Thyroid gland (tissue), 4 donors: Measurements from ENCODE around the gene ABHD14A.

Experiments used
- POLR2A ChIP-seq, 2 donors: fragments of 450-650 bp; IDR thresholded peaks; one replicate each; pipeline ENCODE4 v1.6.1; 2017; ENCODE audit warnings: antibody characterized with exemption in 2 of 2, mild to moderate bottlenecking in 2 of 2, moderate library complexity in 1 of 2
- TF ChIP-seq, protein P1 (sequence below), 6 experiments: fragments of 200-600 bp in 3 of 6; fragments of 450-650 bp in 3 of 6; sonication (generic) in 3 of 6; IDR thresholded peaks; one replicate each; pipeline ENCODE4 v1.5.1; 2016 to 2019; ENCODE audit warnings: antibody characterized with exemption in 6 of 6, mild to moderate bottlenecking in 2 of 6, inconsistent platforms in 1 of 6, moderate library complexity in 1 of 6

DNA sequence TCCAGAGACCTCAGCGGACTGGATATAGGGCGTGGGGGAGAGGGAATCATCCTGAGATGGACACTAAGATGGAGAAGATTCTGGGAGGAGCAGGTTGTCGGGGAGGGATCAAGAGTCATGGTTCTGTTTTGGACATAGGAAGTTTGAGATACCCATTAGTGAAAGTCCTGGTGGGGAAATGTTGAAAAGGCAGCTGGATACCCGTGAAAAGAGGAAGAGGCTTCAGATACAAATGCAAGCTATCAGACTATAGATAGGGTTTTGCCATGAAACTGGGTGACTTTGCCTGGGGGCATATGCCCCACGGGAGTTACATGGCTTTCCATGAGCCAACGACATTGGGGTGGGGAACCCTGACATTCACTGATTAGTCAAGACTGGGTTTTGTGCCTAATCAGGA is 20.8 kb upstream of the ABHD14A start:
- TF ChIP-seq, protein P1, sequence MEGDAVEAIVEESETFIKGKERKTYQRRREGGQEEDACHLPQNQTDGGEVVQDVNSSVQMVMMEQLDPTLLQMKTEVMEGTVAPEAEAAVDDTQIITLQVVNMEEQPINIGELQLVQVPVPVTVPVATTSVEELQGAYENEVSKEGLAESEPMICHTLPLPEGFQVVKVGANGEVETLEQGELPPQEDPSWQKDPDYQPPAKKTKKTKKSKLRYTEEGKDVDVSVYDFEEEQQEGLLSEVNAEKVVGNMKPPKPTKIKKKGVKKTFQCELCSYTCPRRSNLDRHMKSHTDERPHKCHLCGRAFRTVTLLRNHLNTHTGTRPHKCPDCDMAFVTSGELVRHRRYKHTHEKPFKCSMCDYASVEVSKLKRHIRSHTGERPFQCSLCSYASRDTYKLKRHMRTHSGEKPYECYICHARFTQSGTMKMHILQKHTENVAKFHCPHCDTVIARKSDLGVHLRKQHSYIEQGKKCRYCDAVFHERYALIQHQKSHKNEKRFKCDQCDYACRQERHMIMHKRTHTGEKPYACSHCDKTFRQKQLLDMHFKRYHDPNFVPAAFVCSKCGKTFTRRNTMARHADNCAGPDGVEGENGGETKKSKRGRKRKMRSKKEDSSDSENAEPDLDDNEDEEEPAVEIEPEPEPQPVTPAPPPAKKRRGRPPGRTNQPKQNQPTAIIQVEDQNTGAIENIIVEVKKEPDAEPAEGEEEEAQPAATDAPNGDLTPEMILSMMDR (IDR thresholded peaks at IDR 0.05), result no peak
- TF ChIP-seq POLR2A (IDR thresholded peaks at IDR 0.05), result no peak
